HepG2 (cell line): ENCODE results near the gene GLIPR1. TPM values are rescaled to one million over a fixed set of nuclear protein-coding genes. Genes with fewer than 3 reads are reported as not detected.
A peak's percentile ranks its signal among the peaks of the same experiment; 100 is the strongest.

ENCODE experiments used
- ARNT ChIP-seq: fragments of 450-650 bp; IDR thresholded peaks from 2 replicates; pipeline ENCODE4 v1.6.1; 2017
- ATF7-NPFF ChIP-seq: sonication (generic); formaldehyde crosslinking; IDR thresholded peaks from 2 replicates; pipeline ENCODE4 v1.8.1; 2023; ENCODE audit warnings: mild to moderate bottlenecking, low read depth, missing genetic modification reagents, moderate library complexity
- ELF1 ChIP-seq: sonication (generic); formaldehyde crosslinking; IDR thresholded peaks from 2 replicates; pipeline ENCODE4 v1.4.0; 2020; ENCODE audit warnings: missing genetic modification reagents
- GZF1 ChIP-seq: sonication (generic); formaldehyde crosslinking; IDR thresholded peaks from 2 replicates; pipeline ENCODE4 v1.5.1; 2020; ENCODE audit warnings: mild to moderate bottlenecking, missing genetic modification reagents
- MAFF ChIP-seq: IDR thresholded peaks from 2 replicates; pipeline ENCODE4 v1.6.1; 2011; ENCODE audit warnings: low read depth, low read length, improper control_type of control experiment
- NR0B2 ChIP-seq: sonication (generic); formaldehyde crosslinking; IDR thresholded peaks from 2 replicates; pipeline ENCODE4 v1.4.0; 2020; ENCODE audit warnings: mild to moderate bottlenecking, missing genetic modification reagents
- PHF20 ChIP-seq: sonication (generic); formaldehyde crosslinking; IDR thresholded peaks from 2 replicates; pipeline ENCODE4 v1.5.0; 2020; ENCODE audit warnings: mild to moderate bottlenecking, missing genetic modification reagents
- PRDM15 ChIP-seq: sonication (generic); formaldehyde crosslinking; IDR thresholded peaks from 2 replicates; pipeline ENCODE4 v1.4.0; 2020; ENCODE audit warnings: missing genetic modification reagents
- PRMT3 ChIP-seq: sonication (generic); formaldehyde crosslinking; IDR thresholded peaks from 2 replicates; pipeline ENCODE4 v1.8.1; 2022; ENCODE audit warnings: low read depth, mild to moderate bottlenecking, moderate library complexity, missing genetic modification reagents, borderline replicate concordance
- SETDB1 ChIP-seq: sonication (generic); formaldehyde crosslinking; IDR thresholded peaks from 2 replicates; pipeline ENCODE4 v1.5.1; 2020; ENCODE audit warnings: missing genetic modification reagents, mild to moderate bottlenecking, borderline replicate concordance
- SMAD3 ChIP-seq: sonication (generic); formaldehyde crosslinking; IDR thresholded peaks from 2 replicates; pipeline ENCODE4 v1.4.0; 2020; ENCODE audit warnings: missing genetic modification reagents
- TGIF2 ChIP-seq: IDR thresholded peaks from 2 replicates; pipeline ENCODE4 v1.6.1; 2016; ENCODE audit warnings: control low read depth, missing compliant biosample characterization
- YEATS2 ChIP-seq: sonication (generic); formaldehyde crosslinking; IDR thresholded peaks from 2 replicates; pipeline ENCODE4 v1.4.0; 2020; ENCODE audit warnings: missing genetic modification reagents, borderline replicate concordance
- ZBTB26 ChIP-seq: IDR thresholded peaks from 2 replicates; pipeline ENCODE4 v1.6.1; 2016; ENCODE audit warnings: missing compliant biosample characterization, missing genetic modification reagents, borderline replicate concordance
- ZBTB7B ChIP-seq: sonication (generic); formaldehyde crosslinking; IDR thresholded peaks from 2 replicates; pipeline ENCODE4 v1.4.0; 2020; ENCODE audit warnings: missing genetic modification reagents
- ZFP90 ChIP-seq: sonication (generic); formaldehyde crosslinking; IDR thresholded peaks from 2 replicates; pipeline ENCODE4 v1.8.0; 2022; ENCODE audit warnings: missing genetic modification reagents, mild to moderate bottlenecking, inconsistent platforms, borderline replicate concordance
- ZNF225 ChIP-seq: sonication (generic); formaldehyde crosslinking; IDR thresholded peaks from 2 replicates; pipeline ENCODE4 v1.4.0; 2020; ENCODE audit warnings: mild to moderate bottlenecking, missing genetic modification reagents
- ZNF280D ChIP-seq: sonication (generic); formaldehyde crosslinking; IDR thresholded peaks from 2 replicates; pipeline ENCODE4 v1.5.1; 2020; ENCODE audit warnings: mild to moderate bottlenecking, missing genetic modification reagents
- ZNF34 ChIP-seq: sonication (generic); formaldehyde crosslinking; IDR thresholded peaks from 2 replicates; pipeline ENCODE4 v1.4.0; 2020; ENCODE audit warnings: mild to moderate bottlenecking, missing genetic modification reagents, borderline replicate concordance
- ZNF605 ChIP-seq: sonication (generic); formaldehyde crosslinking; IDR thresholded peaks from 2 replicates; pipeline ENCODE4 v1.8.0; 2022; ENCODE audit warnings: mild to moderate bottlenecking, missing genetic modification reagents
- polyA plus RNA-seq, 8 experiments: library from polyadenylated mRNA; depleted of rRNA in 3 of 8; stranded (reverse) in 7 of 8; unstranded in 1 of 8; fragments of >200 nt; fragmentation: Illumina TruSeq in 4 of 8; extraction: Trizol in 4 of 8; gene quantifications; 2 replicates each; pipeline versions ENCODE4 v1.2.1 to v1.2.3, GENCODE V29; 2011 to 2016; ENCODE audit warnings: low read depth in 4 of 8, missing spikeins in 1 of 8, mixed read lengths in 1 of 8; ENCODE audit not compliant: insufficient read depth in 1 of 8
- total RNA-seq, 5 experiments: library from RNA; depleted of rRNA; stranded (reverse); fragments of >200 nt; fragmentation: Illumina TruSeq; extraction: Trizol; gene quantifications; 2 replicates each; pipeline ENCODE4 v1.2.3, GENCODE V29; 2016; ENCODE audit warnings: low read depth in 1 of 5

The GLIPR1 gene
- total and polyA plus RNA-seq, 2 of the 13 experiments (the other 11 are each of a cell fraction or from before 2014, with no cell fraction given) = 1.9 to 5.0 TPM

DNA sequence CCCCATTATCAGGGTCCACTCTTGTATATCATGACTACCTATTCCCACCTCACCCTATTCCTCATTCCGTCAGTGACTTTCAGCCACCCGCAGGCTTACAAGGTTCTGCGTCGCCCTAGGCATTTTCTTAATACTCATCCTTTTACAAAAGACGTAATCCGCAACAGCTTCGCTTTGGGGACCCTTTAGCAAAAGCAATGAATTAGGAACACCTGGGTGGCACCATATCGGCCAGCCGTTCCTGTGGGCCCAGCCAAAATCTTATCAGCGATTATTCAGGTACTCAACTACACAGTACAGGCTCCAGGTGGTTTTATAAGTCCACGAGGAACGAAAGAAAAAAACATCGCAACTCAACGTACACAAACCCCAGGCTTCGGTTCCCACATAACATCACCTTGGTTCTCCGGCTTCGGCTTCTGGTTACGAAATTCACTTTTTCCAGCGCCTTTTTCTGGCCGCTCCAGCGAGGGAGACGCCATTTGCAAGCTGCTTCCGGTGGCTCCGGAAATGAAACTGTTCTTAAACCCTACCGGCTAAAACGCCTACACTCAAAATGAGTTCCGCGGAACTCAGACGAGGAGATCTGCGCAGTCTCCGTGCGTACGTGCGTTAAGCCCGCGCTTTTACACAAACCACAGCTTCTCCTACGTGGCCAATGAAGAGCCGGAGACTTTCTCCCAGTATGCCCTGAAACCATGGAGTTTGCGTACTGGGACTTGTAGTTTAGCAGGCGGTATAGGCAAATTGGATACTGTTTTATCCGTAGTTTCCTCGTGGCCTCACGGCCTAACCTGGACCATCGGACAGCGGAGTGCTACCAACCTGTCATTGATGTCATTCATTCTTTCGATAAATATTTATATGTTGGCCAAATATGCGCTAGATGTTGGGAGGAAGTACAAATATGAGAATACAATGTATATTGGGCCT, 30.8 kb downstream of the GLIPR1 start, which contains the start of gene KRR1 (continued):
- TF ChIP-seq ZNF605 (CRISPR knock-in tag) (peak; percentile 97), GZF1 (CRISPR knock-in tag) (peak; percentile 18; the same call in 1 of the 2 replicates), PRDM15 (peak; percentile 62; the same call in 1 of the 2 replicates), SMAD3 (peak; percentile 95), ATF7-NPFF (CRISPR knock-in tag) (peak; percentile 56; the same call in 1 of the 2 replicates), ZNF34 (CRISPR knock-in tag) (0 out of 2 replicates have a peak, but pooled peaks have one; percentile 30), TGIF2 (peak; percentile 88; the same call in 1 of the 2 replicates), ZBTB26 (CRISPR knock-in tag) (0 out of 2 replicates have a peak, but pooled peaks have one; percentile 26), YEATS2 (CRISPR knock-in tag) (peak; percentile 98), PHF20 (CRISPR knock-in tag) (peak; percentile 99), SETDB1 (CRISPR knock-in tag) (peak; percentile 57; the same call in 1 of the 2 replicates), MAFF (no peak), ZNF225 (CRISPR knock-in tag) (no peak), ZNF280D (CRISPR knock-in tag) (peak; percentile 24; the same call in 1 of the 2 replicates), ELF1 (CRISPR knock-in tag) (peak; percentile 87), ZBTB7B (CRISPR knock-in tag) (0 out of 2 replicates have a peak, but pooled peaks have one; percentile 29), NR0B2 (0 out of 2 replicates have a peak, but pooled peaks have one; percentile 75), ARNT (no peak), PRMT3 (CRISPR knock-in tag) (no peak), ZFP90 (CRISPR knock-in tag) (peak; percentile 76; the same call in 1 of the 2 replicates)
